Stimulated activated CD4-positive, alpha-beta T cell treated with anti-CD3 and anti-CD28 coated beads, TNF-alpha, amount 100 ng/mL, for 4 hours (primary cell): ENCODE data around the gene TGFBR3L.
"Not testable (repeated sequence)": the region's sequence is repeated elsewhere in the genome, so short reads cannot be mapped to it uniquely, and the experiment has no call there.

Experiments used
- DNase-seq, 3 experiments: peaks; one replicate each; pipeline ENCODE4 v3.0.0-alpha.2; 2020; ENCODE audit warnings: low read depth in 3 of 3

Gene TGFBR3L

GRCh38 chr19:7959211-7959610 is 44.6 kb downstream of the TGFBR3L start:
- no peak for DNase-seq

GRCh38 chr19:7961082-7961481 is 46.5 kb downstream of the TGFBR3L start:
- DNase-seq = not testable (repeated sequence)

GRCh38 chr19:7961920-7962626 is 47.4 kb downstream of the TGFBR3L start:
- DNase-seq = no peak

GRCh38 chr19:7962644-7963268 is 48.1 kb downstream of the TGFBR3L start:
- no peak for DNase-seq

GRCh38 chr19:7963566-7963965 is 48.9 kb downstream of the TGFBR3L start:
- no peak for DNase-seq

- no peak for DNase-seq
Measured at GRCh38 chr19:7965259-7965841, 50.7 kb downstream of the TGFBR3L start.

- no peak for DNase-seq
Measured at GRCh38 chr19:7965921-7966665, 51.5 kb downstream of the TGFBR3L start.

GRCh38 chr19:7968008-7968795 is 53.6 kb downstream of the TGFBR3L start:
- no peak for DNase-seq
